ENCODE data around the gene NOS1. TPM values are rescaled to one million over a fixed set of nuclear protein-coding genes. Genes with fewer than 3 reads are reported as not detected.

Gene NOS1
- total RNA-seq, 2 donors from 2014 or later = 0.60 to 0.86 TPM

- intact Hi-C loops (cut with DNase I) = loop anchor here (2.0 to 5.0 kb wide), 2 partner anchors 220 to 470 kb away; no protein-coding TSS in a partner anchor
- DNase-seq (ENCODE audit: low spot score) = peak; percentile 85
These were observed 5.7 kb upstream of the NOS1 start for GRCh38 chr12:117367006-117367638.

DNA sequence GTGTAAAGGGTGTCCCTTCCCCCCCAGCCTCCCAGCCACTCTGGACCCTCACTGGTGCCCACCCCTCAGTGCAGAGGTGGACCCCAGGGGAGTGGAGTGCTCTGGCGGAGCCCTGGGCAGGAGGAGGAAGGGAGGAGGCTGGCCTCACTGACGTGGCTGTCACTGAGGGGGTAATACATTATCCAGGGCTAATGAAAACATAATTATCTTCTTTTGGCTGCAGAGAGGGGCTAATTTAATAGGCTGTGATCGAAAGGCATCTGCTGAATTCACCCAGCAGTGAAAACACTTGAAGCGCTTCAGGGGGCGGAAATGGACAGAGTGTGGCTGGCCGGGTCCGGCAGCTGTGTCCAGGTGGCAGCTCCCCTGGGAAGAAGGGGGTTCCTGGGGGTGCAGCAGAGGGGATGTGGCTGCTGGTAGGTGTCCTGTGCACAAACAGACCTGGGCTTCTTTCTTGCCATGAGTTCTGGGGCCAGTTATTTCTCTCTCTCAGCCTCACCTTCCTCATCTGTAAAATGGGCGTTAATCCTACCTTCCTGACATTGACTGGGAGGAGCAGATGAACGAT is 3.7 kb upstream of the NOS1 start:
- intact Hi-C loops (cut with DNase I) = loop anchor here (2.0 to 5.0 kb wide), 2 partner anchors 222 to 470 kb away; no protein-coding TSS in a partner anchor
- peak; percentile 35 for DNase-seq (ENCODE audit: low spot score)

- intact Hi-C loops (cut with DNase I) = loop anchor here in 1 of 2 donors (2.0 kb wide), 1 partner anchor 471 kb away; no protein-coding TSS in a partner anchor
- no peak for DNase-seq (ENCODE audit: low spot score)
These were observed 2.6 kb upstream of the NOS1 start for GRCh38 chr12:117363953-117364486.

- DNase-seq (ENCODE audit: low spot score) = no peak
- intact Hi-C loops (cut with DNase I) = no loop called here
These were observed 1.7 kb upstream of the NOS1 start for GRCh38 chr12:117363056-117363662.

DNA sequence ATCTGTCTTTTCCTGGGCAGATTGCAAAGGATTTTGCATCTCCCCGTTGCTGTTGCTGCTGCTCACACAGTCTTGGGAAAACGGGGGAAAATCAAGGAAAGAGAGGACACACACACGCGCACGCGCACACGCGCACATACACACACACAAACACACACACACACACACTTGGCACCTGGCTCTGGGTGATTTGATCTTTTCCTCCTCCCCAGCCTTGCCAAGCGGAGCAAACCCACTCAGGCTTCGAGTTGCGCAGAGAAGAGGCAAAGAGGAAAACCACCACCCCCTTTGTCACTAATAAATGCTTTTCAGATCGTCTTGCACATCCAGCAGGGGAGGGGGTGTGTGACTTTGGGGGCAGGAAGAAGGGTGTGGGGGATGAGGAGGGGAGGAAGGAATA is 965 bp upstream of the NOS1 start:
- intact Hi-C loops (cut with DNase I) = no loop called here
- DNase-seq (ENCODE audit: low spot score) = no peak

DNA sequence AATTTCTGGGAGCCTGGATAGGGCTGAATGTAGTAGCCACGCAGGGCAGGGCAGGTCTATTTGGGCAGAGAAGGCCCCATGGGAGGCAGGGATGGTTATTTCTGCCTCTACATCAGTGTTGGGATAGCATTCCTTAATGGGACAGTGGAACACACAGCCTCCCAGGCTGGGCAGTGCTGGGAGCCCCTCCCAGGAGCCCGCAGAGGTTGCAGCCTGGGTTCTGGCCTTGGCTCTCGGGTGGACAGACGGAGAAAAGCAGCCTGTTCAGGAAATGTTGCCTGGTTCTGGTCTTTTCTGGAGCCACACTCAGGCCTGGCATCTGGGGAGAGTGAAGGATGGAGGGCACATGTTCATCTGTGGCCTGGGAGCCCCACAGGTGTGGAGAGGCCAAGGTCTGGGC is 479 bp upstream of the NOS1 start:
- intact Hi-C loops (cut with DNase I) = no loop called here
- no peak for DNase-seq (ENCODE audit: low spot score)

GRCh38 chr12:117360551-117361346 is 677 bp downstream of the NOS1 start:
- no peak for DNase-seq (ENCODE audit: low spot score)
- intact Hi-C loops (cut with DNase I) = no loop called here

DNA sequence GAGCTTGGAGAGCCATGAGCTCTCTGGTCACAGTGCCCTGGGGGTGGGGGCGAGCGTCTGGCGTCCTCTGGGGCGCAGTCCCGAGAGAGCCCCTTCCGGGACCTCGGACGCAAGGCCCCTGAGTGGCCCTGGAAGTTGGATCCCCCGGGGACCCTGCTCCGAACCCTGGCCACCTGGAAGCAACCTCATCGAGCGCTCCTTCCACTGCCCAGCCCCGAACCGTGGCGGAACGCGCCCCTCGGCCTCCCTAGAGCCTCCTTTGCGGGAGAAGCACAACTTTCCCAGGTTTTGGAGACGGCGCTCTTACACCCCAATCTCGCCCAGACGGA is 1.2 kb downstream of the NOS1 start:
- DNase-seq (ENCODE audit: low spot score) = no peak
- intact Hi-C loops (cut with DNase I) = no loop called here

DNA sequence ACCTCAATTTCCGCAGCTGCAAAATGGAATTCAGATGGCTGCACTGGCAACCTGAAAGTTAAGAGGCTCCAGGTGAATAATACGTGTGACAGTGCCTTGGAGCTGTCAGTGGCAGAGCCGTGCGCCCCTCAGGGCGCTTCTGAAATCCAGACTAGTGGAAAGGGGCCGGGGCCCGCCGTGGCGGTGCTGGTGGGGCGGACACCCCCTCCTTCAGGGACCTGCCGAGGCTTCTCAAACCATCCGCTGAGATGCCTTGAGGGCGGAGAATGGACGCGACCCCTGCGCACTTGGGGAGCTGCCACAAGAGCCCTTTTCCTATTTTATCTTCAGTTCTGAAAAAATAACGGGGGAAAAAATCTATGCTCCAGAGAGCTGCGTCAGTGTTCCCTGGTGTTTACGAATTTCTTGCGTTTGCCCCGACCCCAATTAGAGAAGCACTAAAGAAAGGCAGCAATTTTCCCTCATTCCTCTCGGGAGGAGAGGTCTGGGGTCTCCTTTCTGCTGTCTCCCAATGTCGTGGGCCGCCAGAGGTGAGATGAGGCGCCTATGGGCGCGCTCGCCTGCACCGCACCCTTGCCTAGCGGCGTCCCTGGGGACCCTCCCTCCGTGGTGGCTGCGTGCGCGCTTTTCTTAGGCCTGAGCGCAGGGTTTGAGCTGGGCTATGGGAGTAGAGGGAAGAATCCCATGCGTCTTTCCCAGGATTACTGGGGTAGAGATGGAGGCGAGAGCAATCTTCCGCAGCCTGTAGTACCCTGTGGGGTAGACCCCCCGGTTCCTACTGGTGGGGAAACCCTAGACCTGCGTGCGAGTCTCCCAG is 2.2 kb downstream of the NOS1 start:
- intact Hi-C loops (cut with DNase I) = no loop called here
- no peak for DNase-seq (ENCODE audit: low spot score)

DNA sequence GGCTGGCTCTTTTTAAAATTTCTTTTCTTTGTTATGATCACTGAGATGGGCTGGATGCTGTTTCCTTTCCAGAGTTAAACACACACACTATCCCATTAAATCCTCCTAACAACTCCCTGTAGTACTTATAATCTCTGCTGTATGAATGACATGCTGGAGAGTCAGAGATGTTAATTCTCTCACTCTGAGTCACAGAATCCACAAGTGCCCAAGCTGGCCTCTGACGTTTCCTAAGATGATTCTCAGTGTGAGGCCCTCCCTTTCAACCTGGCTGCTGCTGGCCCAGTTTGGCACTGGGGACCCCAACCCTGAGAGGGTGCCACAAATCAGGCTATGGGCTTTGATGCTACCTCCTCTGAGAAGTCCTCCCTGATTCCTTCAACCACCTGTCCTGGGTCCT is 5.4 kb downstream of the NOS1 start:
- intact Hi-C loops (cut with DNase I) = no loop called here
- no peak for DNase-seq (ENCODE audit: low spot score)

DNA sequence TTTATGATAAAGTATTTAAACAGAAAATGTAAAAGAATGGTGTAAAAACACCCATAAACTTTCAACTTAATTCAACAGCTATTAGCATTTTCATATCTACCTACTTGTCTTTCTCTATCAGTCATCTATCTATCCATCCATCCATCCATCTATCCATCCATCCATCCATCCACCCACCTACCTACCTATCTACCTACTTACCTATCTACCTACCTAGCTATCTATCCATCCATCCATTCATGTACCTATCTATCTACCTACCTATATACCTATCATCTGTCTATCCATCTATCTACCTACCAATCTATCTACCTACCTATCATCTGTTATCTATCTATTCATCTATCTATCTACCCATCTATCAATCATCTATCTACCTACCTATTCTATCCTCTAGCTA is 8.5 kb downstream of the NOS1 start:
- no peak for DNase-seq (ENCODE audit: low spot score)

GRCh38 chr12:117352206-117352605 is 9.2 kb downstream of the NOS1 start:
- no peak for DNase-seq (ENCODE audit: low spot score)
- intact Hi-C loops (cut with DNase I) = no loop called here

More for the DNA sequence above, 8.5 kb downstream of the NOS1 start:
- intact Hi-C loops (cut with DNase I) = no loop called here

- intact Hi-C loops (cut with DNase I) = no loop called here
- DNase-seq (ENCODE audit: low spot score) = no peak
These were observed 11.3 kb downstream of the NOS1 start for GRCh38 chr12:117350140-117350539.

DNA sequence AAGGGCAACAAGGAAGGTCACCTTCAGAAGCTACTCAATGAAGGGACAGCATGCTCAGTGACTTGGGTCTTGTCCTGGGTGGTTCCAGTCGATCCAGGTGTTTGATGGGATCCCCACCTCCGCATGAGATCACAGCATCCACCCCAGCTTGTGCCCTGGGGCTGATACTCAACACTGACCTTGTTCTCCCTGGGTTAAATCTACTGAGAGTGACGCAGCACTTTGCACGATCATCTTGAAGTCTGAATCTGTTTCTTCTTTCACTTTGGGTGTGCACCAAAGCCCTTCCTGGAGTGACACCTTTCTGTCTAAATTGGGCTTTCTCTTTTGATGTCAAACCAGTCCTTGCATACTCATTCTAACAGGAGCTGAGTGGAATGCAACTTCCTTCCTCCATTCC is 13.8 kb downstream of the NOS1 start:
- intact Hi-C loops (cut with DNase I) = no loop called here
- no peak for DNase-seq (ENCODE audit: low spot score)

- no peak for DNase-seq (ENCODE audit: low spot score)
- intact Hi-C loops (cut with DNase I) = no loop called here
These were observed 16.7 kb downstream of the NOS1 start for GRCh38 chr12:117344716-117345115.

DNA sequence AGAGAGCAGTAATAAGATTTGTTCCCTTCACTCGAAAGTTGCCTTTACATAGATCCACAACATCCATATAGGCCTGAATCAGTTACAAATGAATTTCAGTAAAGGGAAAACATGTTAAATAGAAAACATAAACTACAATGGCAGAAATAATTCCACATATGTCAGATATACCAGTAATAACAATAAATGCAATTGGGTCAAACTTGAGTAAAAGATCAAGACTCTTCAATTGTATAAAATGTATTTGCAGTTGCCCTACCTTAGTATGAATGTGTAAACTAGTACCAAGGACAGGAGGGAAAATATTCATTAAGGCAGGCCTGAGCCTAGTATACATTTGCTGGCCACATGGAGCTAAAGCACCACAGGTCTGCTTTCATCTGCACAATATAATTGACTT is 17.6 kb downstream of the NOS1 start:
- DNase-seq (ENCODE audit: low spot score) = no peak
- intact Hi-C loops (cut with DNase I) = no loop called here

DNA sequence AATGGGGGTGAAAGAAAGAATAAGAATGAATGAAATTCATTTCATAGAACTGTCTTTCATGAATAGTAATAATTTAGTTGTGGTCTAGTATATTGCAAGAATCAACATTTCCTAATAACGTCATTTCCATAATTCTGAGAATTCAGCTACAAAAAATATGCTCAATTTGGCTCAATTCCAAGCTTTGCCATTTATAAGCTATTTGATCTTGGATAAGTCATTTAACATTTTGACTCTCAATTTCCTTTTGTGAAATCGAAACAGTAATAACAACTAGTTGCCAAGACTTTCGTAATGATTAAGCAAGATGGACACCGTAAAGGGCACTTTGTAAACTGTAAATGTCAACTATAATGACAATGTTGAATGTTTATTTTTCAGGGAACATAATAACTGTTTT is 18.1 kb downstream of the NOS1 start:
- no peak for DNase-seq (ENCODE audit: low spot score)
- intact Hi-C loops (cut with DNase I) = no loop called here

DNA sequence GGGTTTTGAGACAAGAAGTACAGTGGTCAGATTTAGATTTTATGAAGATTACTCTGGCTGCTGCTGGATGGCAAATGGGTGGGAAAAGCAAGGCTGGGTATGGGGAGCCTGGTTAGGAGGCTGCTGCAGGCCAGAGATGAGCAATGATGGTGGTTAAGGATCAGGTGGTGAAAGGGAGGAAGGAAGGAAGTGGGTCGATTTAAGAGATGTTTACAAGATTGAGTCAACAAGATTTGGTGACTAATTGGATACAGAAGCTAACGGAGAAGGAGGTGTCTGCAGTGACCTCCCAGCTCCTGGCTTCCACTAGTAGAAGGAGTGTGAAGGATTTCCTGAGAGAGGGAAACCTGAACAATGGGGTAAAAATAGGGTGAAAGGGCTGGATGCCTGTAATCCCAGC is 18.7 kb downstream of the NOS1 start:
- intact Hi-C loops (cut with DNase I) = no loop called here
- no peak for DNase-seq (ENCODE audit: low spot score)

- intact Hi-C loops (cut with DNase I) = no loop called here
- DNase-seq (ENCODE audit: low spot score) = no peak
These were observed 19.2 kb downstream of the NOS1 start for GRCh38 chr12:117342247-117342646.
